Pancreas (tissue), 10 donors: Measurements from ENCODE around the gene FLNA. TPM values are rescaled to one million over a fixed set of nuclear protein-coding genes. Genes with fewer than 3 reads are reported as not detected.

ENCODE experiments used
- ATAC-seq, 4 donors: fragments of 200-7000 bp; cut with Tn5 transposase; one replicate each; pipeline versions ENCODE4 v1.8.0 to v1.9.1; 2020; ENCODE audit warnings: mild to moderate bottlenecking in 4 of 4, moderate library complexity in 4 of 4
- DNase-seq, 6 donors: peaks; one replicate each; pipeline ENCODE4 v3.0.0-alpha.2; 2020
- FAIRE-seq: peaks from 2 replicates; lab custom pipeline; 2012; peaks lifted over from hg19 to GRCh38; lab: Jason Lieb, UNC
- H3K27ac ChIP-seq, 4 donors: fragments of 200-600 bp; sonication (generic); 1 replicate in 3 of 4; 2 replicates in 1 of 4; pipeline versions ENCODE4 v1.5.0 to v1.8.0; 2020
- H3K27me3 ChIP-seq, 4 donors: fragments of 200-600 bp; one replicate each; pipeline ENCODE4 v1.8.0; 2021
- H3K36me3 ChIP-seq, 3 donors: fragments of 200-600 bp; sonication (generic) in 1 of 3; one replicate each; pipeline versions ENCODE4 v1.5.0 to v1.8.0; 2020 to 2021
- H3K4me1 ChIP-seq, 3 donors: fragments of 200-600 bp; one replicate each; pipeline ENCODE4 v1.8.0; 2021
- H3K4me3 ChIP-seq, 4 donors: fragments of 200-600 bp; sonication (generic) in 2 of 4; one replicate each; pipeline versions ENCODE4 v1.5.0 to v1.8.0; 2020 to 2021
- H3K9me3 ChIP-seq, 4 donors: fragments of 200-600 bp; one replicate each; pipeline ENCODE4 v1.8.0; 2021
- CTCF ChIP-seq, 4 donors: fragments of 200-600 bp; sonication (generic) in 3 of 4; IDR thresholded peaks; one replicate each; pipeline versions ENCODE4 v1.5.0 to v1.8.0; 2021; ENCODE audit warnings: antibody characterized with exemption in 4 of 4
- WGBS, 2 donors: extraction: QIAGEN DNeasy Blood & Tissue Kit; methylation state at CpG; one replicate each; pipeline ENCODE4 v1.1.7; 2013; 5-methylcytosine and 5-hydroxymethylcytosine counted together
- intact Hi-C, 3 donors: fragments of 100-400 bp; cut with DNase I; formaldehyde crosslinking; loops; one replicate each; pipeline versions ENCODE4 v1.11.1 to v1.14.2; 2022
- polyA plus RNA-seq, 2 donors: library from polyadenylated mRNA; stranded (reverse); fragments of 200-250 nt; gene quantifications; one replicate each; pipeline ENCODE4 v1.2.3, GENCODE V29; 2013
- total RNA-seq, 6 donors: library from RNA; stranded (reverse); fragmentation: NEBNext Ultra II Directional in 4 of 6; extraction: Animal tissue kit (Norgen Biotek cat#: 25700) in 4 of 6; gene quantifications; one replicate each; pipeline versions ENCODE4 v1.2.1 to v1.2.4, GENCODE V29; 2021 to 2023
- donor health status: healthy with polysubstance abuse.
- donor health status: DM: no; HTN: no; CAD: no; lungs with moderate emphysema.
- donor health status: DM: no; HTN: no; CAD: no.
- donor health status: control.
- donor health status: control.
- donor health status: Bipolar disorder and iron deficiency.
- donor health status: DM: yes; HTN: yes; CAD: no.
- donor health status: DM: no; HTN: no; CAD: no.
- donor health status: DM: no; HTN: no; CAD: no.
- donor health status: DM: yes; HTN: yes; CAD: no.

The FLNA gene
- total and polyA plus RNA-seq, 8 donors: 67.0 to 298 (median 184) TPM

GRCh38 chrX:154353172-154353843, 21.1 kb downstream of the FLNA start:
- 86 to 92% methylated on average over 24 of the region's 24 CpGs for WGBS, 2 donors
- DNase-seq (peak in 2 of 6 donors; percentile 13 to 66), ATAC-seq (no peak), FAIRE-seq (no peak)
- TF ChIP-seq CTCF (IDR thresholded peaks at IDR 0.05): no peak
- no peaks in the 10 kb centered on the region for H3K9me3 ChIP-seq
- H3K4me3 ChIP-seq: no peak overlapping the region
- no peaks in the 10 kb centered on the region for H3K27me3 ChIP-seq
- intact Hi-C loops: no loop called here
- H3K36me3 ChIP-seq: peaks cover 0 to 16% (median 0%) of the 10 kb centered on the region in 3 donors
- no peaks in the 10 kb centered on the region for H3K4me1 ChIP-seq
- H3K27ac ChIP-seq: no peak overlapping the region

- no peak for TF ChIP-seq CTCF (IDR thresholded peaks at IDR 0.05)
Measured at GRCh38 chrX:154352466-154352865, 22.0 kb downstream of the FLNA start.

GRCh38 chrX:154352012-154352401, 22.4 kb downstream of the FLNA start:
- no peak for TF ChIP-seq CTCF (IDR thresholded peaks at IDR 0.05)
- 83 to 89% methylated on average over 14 of the region's 14 CpGs for WGBS, 2 donors
- Histone ChIP-seq H3K9me3 (no peaks in the 10 kb centered on the region), H3K27ac (no peak overlapping the region), H3K4me3 (no peak overlapping the region), H3K4me1 (no peaks in the 10 kb centered on the region), H3K36me3 (peaks cover 0 to 15% (median 0%) of the 10 kb centered on the region in 3 donors), H3K27me3 (no peaks in the 10 kb centered on the region)
- ATAC-seq (no peak), DNase-seq (peak in 2 of 6 donors; percentile 22 to 60), FAIRE-seq (no peak)
- intact Hi-C loops: no loop called here

More at GRCh38 chrX:154352466-154352865, 22.0 kb downstream of the FLNA start:
- Histone ChIP-seq H3K27me3 (no peaks in the 10 kb centered on the region), H3K4me3 (no peak overlapping the region), H3K27ac (no peak overlapping the region), H3K36me3 (peaks cover 0 to 16% (median 0%) of the 10 kb centered on the region in 3 donors), H3K9me3 (no peaks in the 10 kb centered on the region), H3K4me1 (no peaks in the 10 kb centered on the region)
- ATAC-seq (no peak), FAIRE-seq (no peak), DNase-seq (peak in 2 of 6 donors; percentile 13 to 54)
- 84 to 90% methylated on average over 13 of the region's 13 CpGs for WGBS, 2 donors
- intact Hi-C loops: no loop called here

GRCh38 chrX:154351183-154352011, 23.0 kb downstream of the FLNA start:
- ATAC-seq: no peak
- intact Hi-C loops: no loop called here
- Histone ChIP-seq H3K27me3 (no peaks in the 10 kb centered on the region), H3K27ac (no peak overlapping the region), H3K4me1 (no peaks in the 10 kb centered on the region), H3K4me3 (no peak overlapping the region), H3K36me3 (peaks cover 0 to 13% (median 0%) of the 10 kb centered on the region in 3 donors), H3K9me3 (no peaks in the 10 kb centered on the region)
- WGBS, 2 donors: 83 to 89% methylated on average over 30 of the region's 30 CpGs
- no peak for FAIRE-seq
- DNase-seq: peak in 1 of 6 donors; percentile 23
- no peak for TF ChIP-seq CTCF (IDR thresholded peaks at IDR 0.05)
